ENCODE measurements around the gene MGP. TPM values are rescaled to one million over a fixed set of nuclear protein-coding genes. Genes with fewer than 3 reads are reported as not detected.

Gene MGP
- total and polyA plus RNA-seq, 8 donors = 78.8 to 789 (median 89.4) TPM

- Histone ChIP-seq H3K27me3 (no peaks in the 10 kb centered on the region), H3K4me1 (no peaks in the 10 kb centered on the region), H3K36me3 (no peaks in the 10 kb centered on the region), H3K4me3 (no peak overlapping the region), H3K9me3 (no peaks in the 10 kb centered on the region), H3K27ac (no peak overlapping the region)
- intact Hi-C loops (cut with DNase I) = no loop called here
- TF ChIP-seq CTCF (IDR thresholded peaks at IDR 0.05) = no peak
- ATAC-seq (no peak), DNase-seq (no peak)
Observed at GRCh38 chr12:14871886-14872285, 13.8 kb downstream of the MGP start.

- no peaks in the 10 kb centered on the region for H3K9me3 ChIP-seq
- H3K27ac ChIP-seq = no peak overlapping the region
- intact Hi-C loops (cut with DNase I) = no loop called here
- no peak overlapping the region for H3K4me3 ChIP-seq
- no peaks in the 10 kb centered on the region for H3K4me1 ChIP-seq
- no peaks in the 10 kb centered on the region for H3K36me3 ChIP-seq
- ATAC-seq (no peak), DNase-seq (no peak)
- TF ChIP-seq CTCF (IDR thresholded peaks at IDR 0.05) = no peak
- no peaks in the 10 kb centered on the region for H3K27me3 ChIP-seq
Observed at GRCh38 chr12:14871247-14871646, 14.4 kb downstream of the MGP start.

GRCh38 chr12:14868916-14869506 lies 16.6 kb downstream of the MGP start:
- H3K27ac ChIP-seq = no peak overlapping the region
- no peak for DNase-seq
- H3K27me3 ChIP-seq = no peaks in the 10 kb centered on the region
- no peak for TF ChIP-seq CTCF (IDR thresholded peaks at IDR 0.05)
- H3K9me3 ChIP-seq = no peaks in the 10 kb centered on the region
- H3K36me3 ChIP-seq = no peaks in the 10 kb centered on the region
- no peaks in the 10 kb centered on the region for H3K4me1 ChIP-seq
- H3K4me3 ChIP-seq = no peak overlapping the region
- intact Hi-C loops (cut with DNase I) = no loop called here
- ATAC-seq = no peak

GRCh38 chr12:14860490-14860889 lies 25.2 kb downstream of the MGP start:
- DNase-seq (no peak), ATAC-seq (no peak)
- H3K4me3 ChIP-seq = no peak overlapping the region
- H3K9me3 ChIP-seq = peaks cover 0 to 26% of the 10 kb centered on the region in 2 donors
- no peaks in the 10 kb centered on the region for H3K27me3 ChIP-seq
- no peaks in the 10 kb centered on the region for H3K36me3 ChIP-seq
- no peaks in the 10 kb centered on the region for H3K4me1 ChIP-seq
- intact Hi-C loops (cut with DNase I) = no loop called here
- no peak for TF ChIP-seq CTCF (IDR thresholded peaks at IDR 0.05)
- no peak overlapping the region for H3K27ac ChIP-seq

- Histone ChIP-seq H3K4me1 (no peaks in the 10 kb centered on the region), H3K4me3 (no peak overlapping the region), H3K36me3 (no peaks in the 10 kb centered on the region), H3K9me3 (peaks cover 0 to 26% of the 10 kb centered on the region in 2 donors), H3K27me3 (no peaks in the 10 kb centered on the region), H3K27ac (no peak overlapping the region)
- DNase-seq (no peak), ATAC-seq (no peak)
- TF ChIP-seq CTCF (IDR thresholded peaks at IDR 0.05) = no peak
- intact Hi-C loops (cut with DNase I) = no loop called here
Observed at GRCh38 chr12:14858513-14858912, 27.1 kb downstream of the MGP start.

Measured in left lung (tissue), 10 donors.